Activated T-cell treated with anti-CD3 and anti-CD28 coated beads for 24 hours (primary cell): ENCODE data around the gene SMIM1.

Source experiments
- DNase-seq: peaks from one replicate; pipeline ENCODE4 v3.0.0-alpha.2; 2020; ENCODE audit warnings: low read depth

SMIM1 gene

DNA sequence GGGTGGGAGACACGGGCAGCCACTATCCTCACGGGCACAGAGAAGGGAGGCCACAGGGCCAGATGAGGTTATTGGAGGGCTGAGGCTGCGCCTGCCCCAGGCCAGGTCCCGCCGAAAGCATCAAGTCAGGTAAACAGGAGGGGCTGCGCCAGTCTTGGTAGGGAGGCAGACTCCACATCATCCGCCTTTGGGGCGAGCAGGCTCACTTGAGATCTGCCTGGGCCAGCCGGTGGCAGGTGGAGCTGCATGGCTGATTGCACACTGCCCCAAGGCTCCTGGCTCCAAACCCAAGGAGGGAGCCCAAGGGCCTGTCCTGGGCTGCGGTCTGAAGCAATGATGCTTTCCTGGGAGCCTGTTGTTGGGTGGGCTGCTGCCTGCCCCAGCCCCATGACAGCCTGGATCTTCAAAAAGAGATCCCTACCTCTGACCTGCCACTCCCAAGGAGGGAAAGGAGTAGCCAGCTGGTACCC lies 4.6 kb downstream of the SMIM1 start:
- DNase-seq, result no peak

GRCh38 chr1:3777647-3778589 lies 5.4 kb downstream of the SMIM1 start:
- DNase-seq, result no peak

GRCh38 chr1:3778590-3779264 lies 6.2 kb downstream of the SMIM1 start:
- no peak for DNase-seq

GRCh38 chr1:3779265-3779911 lies 6.8 kb downstream of the SMIM1 start:
- DNase-seq, result no peak

DNA sequence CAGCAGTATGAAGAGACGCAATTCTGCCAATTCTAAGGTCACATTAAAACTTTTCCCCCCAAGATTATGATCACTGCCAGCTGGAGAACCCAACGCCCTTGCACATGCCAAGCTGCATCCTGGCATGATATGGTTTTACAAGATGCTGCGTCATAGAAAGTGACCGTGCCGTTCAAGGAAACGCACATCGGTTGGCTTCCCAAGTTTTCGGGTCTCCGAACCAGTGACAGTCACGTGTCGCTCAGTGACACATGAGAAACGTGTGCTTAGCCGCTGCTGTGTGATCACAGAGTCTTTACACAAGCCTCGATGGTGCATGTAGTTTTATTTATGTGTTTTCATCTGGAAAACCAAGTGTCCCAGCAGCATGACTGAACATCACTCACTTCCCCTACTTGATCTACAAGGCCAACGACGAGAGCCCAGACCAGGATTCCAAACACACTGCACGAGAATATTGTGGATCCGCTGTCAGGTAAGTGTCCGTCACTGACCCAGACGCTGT lies 7.4 kb downstream of the SMIM1 start:
- no peak for DNase-seq

GRCh38 chr1:3780901-3781300 lies 8.4 kb downstream of the SMIM1 start:
- no peak for DNase-seq

DNA sequence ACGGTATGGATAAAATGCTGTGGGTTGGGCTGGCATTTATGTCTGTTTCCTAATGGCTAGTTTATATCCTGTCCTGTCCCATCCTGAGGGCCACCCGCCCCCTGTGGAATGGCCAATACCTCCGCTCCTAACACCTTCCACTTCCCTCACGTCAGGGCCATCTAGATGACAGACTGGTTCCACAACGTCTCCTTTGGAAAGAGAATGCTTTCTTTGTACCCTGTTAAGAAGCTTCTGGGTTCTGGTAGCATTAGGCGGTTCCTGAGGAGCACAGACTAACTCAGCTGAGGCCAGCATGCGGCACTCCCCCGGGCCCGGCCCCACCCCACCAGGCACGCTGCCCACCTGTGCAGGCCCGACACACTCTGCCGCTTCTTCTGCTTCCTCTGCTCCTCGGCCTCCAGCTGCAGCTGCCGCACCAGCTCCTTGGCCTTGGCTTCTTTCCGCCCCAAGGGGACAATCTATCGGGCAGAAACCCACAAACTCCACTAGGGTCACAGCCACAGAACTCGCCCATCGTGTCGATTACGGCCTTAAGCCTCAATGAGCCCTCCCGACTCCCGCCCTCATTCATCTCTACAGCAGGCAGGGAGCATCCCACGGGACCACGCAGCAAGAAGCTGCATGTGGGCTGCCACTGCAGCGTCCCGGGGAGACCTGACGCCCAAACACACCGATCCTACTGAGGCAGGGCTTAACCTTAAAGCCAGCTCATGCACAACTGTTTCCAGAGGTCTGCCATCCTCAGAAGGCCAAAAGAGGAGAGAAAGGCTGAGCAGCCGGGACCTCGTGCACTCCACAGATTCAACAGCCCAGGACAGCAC lies 11.3 kb downstream of the SMIM1 start:
- DNase-seq, result no peak

DNA sequence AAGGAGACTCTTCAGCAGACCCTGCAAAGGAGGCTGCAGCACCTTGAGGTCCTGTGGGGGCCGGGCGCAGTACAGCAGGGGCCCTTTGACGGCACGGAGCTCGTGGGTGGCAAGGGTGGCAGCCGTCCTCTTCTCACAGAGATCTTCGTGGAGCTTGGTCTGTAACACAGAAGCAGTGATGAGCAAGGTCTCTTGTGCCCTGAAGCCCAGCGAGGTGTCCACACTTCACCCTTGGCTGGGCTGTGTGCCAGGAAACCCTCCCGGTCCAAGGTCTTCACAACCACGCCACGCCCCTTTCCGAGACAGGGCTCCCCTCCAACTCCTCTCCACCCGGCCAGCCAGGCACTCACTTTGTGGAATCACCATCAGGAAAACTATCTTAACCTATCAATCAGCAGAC lies 12.5 kb downstream of the SMIM1 start:
- no peak for DNase-seq

DNA sequence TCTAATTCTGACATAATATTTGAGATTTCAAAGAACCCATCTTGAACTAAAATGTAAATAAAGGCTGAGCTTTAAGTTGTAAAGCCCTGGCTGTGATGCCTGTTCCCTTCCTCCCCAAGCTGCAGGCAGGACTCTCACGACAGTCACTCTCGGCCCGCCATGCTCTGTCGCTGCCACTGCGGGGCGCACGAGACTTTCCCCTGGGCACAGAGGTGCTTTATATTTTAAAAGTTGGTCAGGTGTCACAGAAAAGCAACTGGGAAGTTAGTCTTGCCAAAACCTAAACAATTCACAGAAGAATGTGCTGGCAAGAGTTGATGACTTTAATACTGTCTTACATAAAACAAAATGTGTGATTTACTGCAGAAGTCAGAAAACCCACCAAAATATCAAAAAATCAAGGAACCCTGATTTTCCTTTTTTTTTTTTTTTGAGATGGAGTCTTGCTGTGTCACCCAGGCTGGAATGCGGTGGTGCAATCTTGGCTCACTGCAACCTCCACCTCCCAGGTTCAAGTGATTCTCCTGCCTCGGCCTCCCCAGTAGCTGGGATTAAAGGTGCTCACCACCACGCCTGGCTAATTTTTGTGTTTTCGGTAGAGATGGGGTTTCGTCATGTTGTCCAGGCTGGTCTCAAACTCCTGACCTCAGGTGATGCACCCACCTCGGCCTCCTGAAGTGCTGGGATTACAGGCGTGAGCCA lies 13.1 kb downstream of the SMIM1 start:
- DNase-seq, result no peak

GRCh38 chr1:3786468-3787348 lies 14.2 kb downstream of the SMIM1 start:
- no peak for DNase-seq

DNA sequence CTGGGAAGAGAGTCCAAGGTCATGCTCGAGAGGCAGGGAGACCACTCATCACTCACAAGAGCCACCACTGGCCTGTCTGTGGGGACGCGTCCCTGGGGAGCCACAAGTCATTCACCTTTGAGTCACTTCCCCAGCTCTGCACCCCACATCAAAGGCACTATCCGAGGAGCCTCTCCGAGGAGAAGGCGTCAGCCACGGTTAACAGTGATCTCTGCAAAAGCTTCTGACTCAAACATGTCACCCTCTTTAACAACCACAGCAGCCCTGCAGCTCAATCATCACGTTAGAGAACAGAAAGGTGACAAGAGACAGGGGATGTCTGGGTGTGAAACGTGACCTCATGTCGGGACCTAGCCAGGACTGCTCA lies 14.8 kb downstream of the SMIM1 start:
- peak; percentile 31 for DNase-seq

GRCh38 chr1:3787745-3788605 lies 15.4 kb downstream of the SMIM1 start:
- DNase-seq, result no peak

DNA sequence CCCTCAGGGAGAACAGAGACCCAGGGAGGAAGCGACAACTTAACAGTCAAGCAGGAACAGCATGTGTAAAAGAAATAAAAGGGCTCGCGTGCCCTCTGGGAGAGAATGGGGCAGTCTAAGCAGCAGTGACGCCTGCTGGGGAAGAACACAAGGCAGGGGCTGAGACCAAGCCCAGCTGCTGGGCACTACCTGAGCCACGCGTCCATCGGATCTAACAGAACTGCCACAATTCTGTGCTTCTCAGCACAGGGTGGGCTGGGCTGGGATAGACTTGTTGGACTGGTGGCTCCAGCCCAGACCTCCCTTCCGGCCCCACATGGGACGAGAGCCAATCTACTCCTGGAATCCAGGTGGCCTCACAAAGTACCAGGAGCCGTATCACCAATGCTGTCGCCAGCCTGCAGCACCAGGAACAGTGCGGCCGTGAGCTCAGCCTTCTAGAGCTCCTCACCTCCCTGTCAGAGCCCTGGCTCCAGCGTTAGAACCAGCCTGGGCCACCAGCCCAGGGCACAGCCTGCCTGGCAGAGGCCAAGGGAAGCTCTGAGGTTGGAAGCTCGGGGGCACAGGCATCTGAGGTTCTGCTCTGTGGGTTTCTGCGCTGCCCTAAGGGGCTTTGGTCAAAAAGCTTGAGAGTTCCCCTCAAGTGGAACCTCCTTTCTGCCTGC lies 16.3 kb downstream of the SMIM1 start:
- no peak for DNase-seq

- DNase-seq, result no peak
These were observed 17.1 kb downstream of the SMIM1 start for GRCh38 chr1:3789421-3790300.

GRCh38 chr1:3790500-3790923 lies 18.0 kb downstream of the SMIM1 start:
- DNase-seq, result no peak

GRCh38 chr1:3790952-3791351 lies 18.4 kb downstream of the SMIM1 start:
- no peak for DNase-seq

- no peak for DNase-seq
These were observed 23.1 kb downstream of the SMIM1 start for GRCh38 chr1:3795453-3796214.
